Keratinocyte (primary cell): ENCODE results near the gene AFAP1L1. TPM values are rescaled to one million over a fixed set of nuclear protein-coding genes. Genes with fewer than 3 reads are reported as not detected.

ENCODE experiments used
- DNase-seq: peaks from one replicate; pipeline ENCODE4 v3.0.0-alpha.2; 2011; ENCODE audit warnings: low read depth, missing footprints, low spot score
- FAIRE-seq: peaks from 2 replicates; lab custom pipeline; 2011; peaks lifted over from hg19 to GRCh38; lab: Jason Lieb, UNC
- H2AFZ ChIP-seq: 2 replicates; pipeline ENCODE4 v1.6.0; 2012; ENCODE audit warnings: low read length, control low read depth, inconsistent platforms; ENCODE audit not compliant: control insufficient read depth
- H3K27ac ChIP-seq: 2 replicates; pipeline ENCODE4 v1.5.1; 2011; ENCODE audit warnings: low read length; ENCODE audit not compliant: control insufficient read depth, insufficient read depth
- H3K27me3 ChIP-seq: 3 replicates; pipeline ENCODE4 v1.6.0; 2011; ENCODE audit warnings: low read length; ENCODE audit not compliant: control insufficient read depth, insufficient read depth; ENCODE audit errors: extremely low read depth
- H3K36me3 ChIP-seq, 2 experiments: 2 replicates in 1 of 2; 3 replicates in 1 of 2; pipeline ENCODE4 v1.5.1; 2011; ENCODE audit warnings: low read length in 2 of 2, mild to moderate bottlenecking in 1 of 2; ENCODE audit not compliant: control insufficient read depth in 2 of 2, insufficient read depth in 2 of 2; ENCODE audit errors: extremely low read depth in 1 of 2
- H3K4me1 ChIP-seq: 3 replicates; pipeline ENCODE4 v1.5.1; 2011; ENCODE audit warnings: low read length; ENCODE audit not compliant: control insufficient read depth, insufficient read depth; ENCODE audit errors: extremely low read depth
- H3K4me2 ChIP-seq: 3 replicates; pipeline ENCODE4 v1.6.0; 2011; ENCODE audit warnings: low read depth, low read length; ENCODE audit not compliant: control insufficient read depth, insufficient read depth; ENCODE audit errors: extremely low read depth
- H3K4me3 ChIP-seq, 3 experiments: fragments of 200-600 bp in 1 of 3; sonication (generic) in 1 of 3; 2 replicates in 2 of 3; 3 replicates in 1 of 3; pipeline ENCODE4 v1.5.1; 2011 to 2016; ENCODE audit warnings: low read length in 3 of 3, mild to moderate bottlenecking in 3 of 3, control low read depth in 2 of 3, inconsistent platforms in 1 of 3, low read depth in 1 of 3, mixed read lengths in 1 of 3, mixed run types in 1 of 3, moderate library complexity in 1 of 3; ENCODE audit not compliant: control insufficient read depth in 2 of 3, insufficient read depth in 2 of 3; ENCODE audit errors: extremely low read depth in 1 of 3
- H3K79me2 ChIP-seq: 2 replicates; pipeline ENCODE4 v1.6.0; 2012; ENCODE audit warnings: low read length; ENCODE audit not compliant: control insufficient read depth, insufficient read depth
- H3K9ac ChIP-seq: 3 replicates; pipeline ENCODE4 v1.6.0; 2011; ENCODE audit warnings: low read length; ENCODE audit not compliant: control insufficient read depth, insufficient read depth; ENCODE audit errors: extremely low read depth
- H3K9me1 ChIP-seq: 3 replicates; pipeline ENCODE4 v1.6.0; 2011; ENCODE audit warnings: low read length; ENCODE audit not compliant: control insufficient read depth, insufficient read depth; ENCODE audit errors: extremely low read depth
- H3K9me3 ChIP-seq: 2 replicates; pipeline ENCODE4 v1.5.1; 2012; ENCODE audit warnings: low read depth, low read length; ENCODE audit not compliant: control insufficient read depth
- H4K20me1 ChIP-seq: 3 replicates; pipeline ENCODE4 v1.6.0; 2011; ENCODE audit warnings: low read length; ENCODE audit not compliant: control insufficient read depth, insufficient read depth; ENCODE audit errors: extremely low read depth
- EZH2 ChIP-seq: IDR thresholded peaks from one replicate; pipeline ENCODE4 v1.6.1; 2012; ENCODE audit warnings: inconsistent platforms, mild to moderate bottlenecking, low read length, moderate library complexity
- dilution Hi-C: fragments of 300-500 bp; cut with MboI; formaldehyde crosslinking; loops from one replicate; pipeline ENCODE4 v1.7.0; 2020; ENCODE audit warnings: low sequenced_read_pairs; ENCODE audit not compliant: extremely low pct_ligation_motif_present
- polyA plus RNA-seq, 5 experiments: library from polyadenylated mRNA; depleted of rRNA in 3 of 5; stranded (reverse) in 3 of 5; stranded (forward) in 1 of 5; unstranded in 1 of 5; fragments of >200 nt; gene quantifications; 1 replicate in 1 of 5; 2 replicates in 3 of 5; 3 replicates in 1 of 5; pipeline versions ENCODE4 v1.2.1 to v1.2.3, GENCODE V29; 2011 to 2012; ENCODE audit warnings: missing spikeins in 2 of 5, low read depth in 1 of 5, low replicate concordance in 1 of 5
- TF ChIP-seq, protein P1 (sequence below), 3 experiments: IDR thresholded peaks in 1 of 3; conservative IDR thresholded peaks in 1 of 3; optimal IDR thresholded peaks in 1 of 3; 2 replicates in 2 of 3; 3 replicates in 1 of 3; pipeline versions ENCODE3 to v1.5.1; 2011; ENCODE audit warnings: low read length in 3 of 3, mild to moderate bottlenecking in 3 of 3, moderate library complexity in 2 of 3, control low read depth in 1 of 3, inconsistent platforms in 1 of 3; ENCODE audit not compliant: insufficient read depth in 2 of 3; ENCODE audit errors: extremely low read depth in 1 of 3

AFAP1L1 gene
- polyA plus RNA-seq, 1 donor (not counting 4 experiments of a cell fraction or from before 2014, with no cell fraction given): 4.6 TPM

DNA sequence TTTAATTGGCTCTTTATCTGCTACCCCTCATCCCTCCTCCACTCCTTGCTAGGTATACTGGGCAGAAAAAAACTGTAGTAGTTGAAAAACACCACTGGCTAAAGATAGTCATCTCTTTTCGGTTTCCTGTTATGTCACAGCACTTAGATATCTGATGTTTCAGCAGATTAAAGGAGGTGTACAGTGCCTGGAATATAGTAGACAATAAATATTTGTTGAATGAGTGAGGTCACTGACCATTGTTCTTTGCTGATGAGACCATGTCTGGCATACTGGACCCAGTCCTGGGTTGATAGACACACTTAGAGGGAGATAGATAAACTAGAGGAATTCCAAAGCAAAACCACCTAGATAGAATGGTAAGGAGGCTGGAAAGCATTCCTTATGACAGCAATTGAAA is 76.9 kb downstream of the AFAP1L1 start:
- DNase-seq (no peak), FAIRE-seq (no peak)
- H3K36me3 ChIP-seq: peaks cover 17 to 32% of the 10 kb centered on the region in 2 experiments
- peaks cover 7% of the 10 kb centered on the region for H4K20me1 ChIP-seq
- H2AFZ ChIP-seq: no peak overlapping the region
- TF ChIP-seq, protein P1, sequence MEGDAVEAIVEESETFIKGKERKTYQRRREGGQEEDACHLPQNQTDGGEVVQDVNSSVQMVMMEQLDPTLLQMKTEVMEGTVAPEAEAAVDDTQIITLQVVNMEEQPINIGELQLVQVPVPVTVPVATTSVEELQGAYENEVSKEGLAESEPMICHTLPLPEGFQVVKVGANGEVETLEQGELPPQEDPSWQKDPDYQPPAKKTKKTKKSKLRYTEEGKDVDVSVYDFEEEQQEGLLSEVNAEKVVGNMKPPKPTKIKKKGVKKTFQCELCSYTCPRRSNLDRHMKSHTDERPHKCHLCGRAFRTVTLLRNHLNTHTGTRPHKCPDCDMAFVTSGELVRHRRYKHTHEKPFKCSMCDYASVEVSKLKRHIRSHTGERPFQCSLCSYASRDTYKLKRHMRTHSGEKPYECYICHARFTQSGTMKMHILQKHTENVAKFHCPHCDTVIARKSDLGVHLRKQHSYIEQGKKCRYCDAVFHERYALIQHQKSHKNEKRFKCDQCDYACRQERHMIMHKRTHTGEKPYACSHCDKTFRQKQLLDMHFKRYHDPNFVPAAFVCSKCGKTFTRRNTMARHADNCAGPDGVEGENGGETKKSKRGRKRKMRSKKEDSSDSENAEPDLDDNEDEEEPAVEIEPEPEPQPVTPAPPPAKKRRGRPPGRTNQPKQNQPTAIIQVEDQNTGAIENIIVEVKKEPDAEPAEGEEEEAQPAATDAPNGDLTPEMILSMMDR (optimal IDR thresholded peaks at IDR 0.05 in 1 of 3, IDR thresholded peaks at IDR 0.05 in 1 of 3, conservative IDR thresholded peaks at IDR 0.05 in 1 of 3; ENCODE audit: extremely low read depth in 1 of 3, insufficient read depth in 2 of 3, low read length in 3 of 3): no peak
- no peak for TF ChIP-seq EZH2
- no peak overlapping the region for H3K4me3 ChIP-seq
- peaks cover 16% of the 10 kb centered on the region for H3K4me1 ChIP-seq
- H3K4me2 ChIP-seq: no peak overlapping the region
- H3K27me3 ChIP-seq: no peaks in the 10 kb centered on the region
- H3K79me2 ChIP-seq: peaks cover 50% of the 10 kb centered on the region
- no peak overlapping the region for H3K9ac ChIP-seq
- dilution Hi-C loops: no loop called here
- H3K9me3 ChIP-seq: no peaks in the 10 kb centered on the region
- no peaks in the 10 kb centered on the region for H3K9me1 ChIP-seq
- H3K27ac ChIP-seq: no peak overlapping the region

DNA sequence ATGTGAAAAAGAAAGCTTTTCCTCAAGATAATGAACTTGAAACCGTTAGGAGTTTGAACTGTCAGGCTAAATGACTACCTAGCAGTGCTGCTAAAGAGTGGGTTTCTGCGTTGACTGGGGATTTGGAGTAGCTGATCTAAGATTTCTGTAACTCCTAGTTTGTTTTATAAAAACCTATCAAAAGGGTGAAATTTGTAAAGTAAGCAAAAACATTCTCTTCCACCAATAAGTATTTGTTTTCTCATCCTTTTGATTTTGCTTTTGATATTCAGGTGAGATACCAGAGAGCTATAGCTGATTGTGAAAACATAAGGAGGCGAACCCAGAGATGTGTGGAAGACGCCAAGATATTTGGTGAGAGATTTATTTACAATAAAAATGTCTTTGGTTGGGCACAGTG is 77.7 kb downstream of the AFAP1L1 start:
- Histone ChIP-seq H3K9ac (no peak overlapping the region), H3K4me1 (peaks cover 16% of the 10 kb centered on the region), H3K4me3 (no peak overlapping the region), H3K36me3 (peaks cover 17 to 32% of the 10 kb centered on the region in 2 experiments), H3K9me3 (no peaks in the 10 kb centered on the region), H3K27ac (no peak overlapping the region), H3K9me1 (no peaks in the 10 kb centered on the region), H3K4me2 (no peak overlapping the region), H2AFZ (no peak overlapping the region), H4K20me1 (peaks cover 7% of the 10 kb centered on the region), H3K27me3 (no peaks in the 10 kb centered on the region), H3K79me2 (peaks cover 50% of the 10 kb centered on the region)
- dilution Hi-C loops: no loop called here
- TF ChIP-seq, protein P1 (optimal IDR thresholded peaks at IDR 0.05 in 1 of 3, IDR thresholded peaks at IDR 0.05 in 1 of 3, conservative IDR thresholded peaks at IDR 0.05 in 1 of 3; ENCODE audit: extremely low read depth in 1 of 3, insufficient read depth in 2 of 3, low read length in 3 of 3): no peak
- no peak for TF ChIP-seq EZH2
- DNase-seq (no peak), FAIRE-seq (no peak)
